ENCODE results near the gene POLQ.

- TF ChIP-seq CTCF (IDR thresholded peaks at IDR 0.05) (no peak), EZH2phosphoT487 (IDR thresholded peaks at IDR 0.05) (no peak)
These were observed 21.0 kb upstream of the POLQ start for GRCh38 chr3:121566773-121567172.

Measured in neural progenitor cell (in vitro differentiated cells).